HepG2 (cell line): ENCODE measurements around the gene ACSL3. TPM values are rescaled to one million over a fixed set of nuclear protein-coding genes. Genes with fewer than 3 reads are reported as not detected.

ENCODE experiments used
- ATAC-seq: fragments of 200-7000 bp; cut with Tn5 transposase; 3 replicates; pipeline ENCODE4 v1.9.1; 2020; ENCODE audit warnings: mild to moderate bottlenecking, moderate library complexity
- BruUV-seq: library from RNA; stranded (reverse); fragments of 400-500 nt; replicated peaks from 2 replicates; lab custom pipeline; 2021; lab: Mats Ljungman, UMichigan
- CTCF ChIA-PET: fragments of 300-600 bp; formaldehyde crosslinking; extraction: SDS; loops from one replicate; lab custom pipeline; 2021; ENCODE audit warnings: low total read pairs, inconsistent platforms, low intra/inter-chr PET ratio; lab: Yijun Ruan, JAX
- POLR2A ChIA-PET: fragments of 350-600 bp; sonication (Branson Sonifier 250); formaldehyde crosslinking; loops from one replicate; lab custom pipeline; 2020; ENCODE audit warnings: antibody characterized with exemption, inconsistent platforms; lab: Yijun Ruan, JAX
- DNase-seq: peaks from one replicate; pipeline ENCODE4 v3.0.0-alpha.2; 2015; ENCODE audit warnings: low spot score
- FAIRE-seq: peaks from 3 replicates; lab custom pipeline; 2011; peaks lifted over from hg19 to GRCh38; lab: Jason Lieb, UNC
- H2AFZ ChIP-seq: one replicate; pipeline ENCODE4 v1.6.1; 2011; ENCODE audit warnings: low read length, inconsistent platforms
- H3K27ac ChIP-seq: fragments of 300-600 bp; 3 replicates; pipeline ENCODE4 v1.8.0; 2011; ENCODE audit warnings: mixed run types, mild to moderate bottlenecking, mixed read lengths, low read length, inconsistent platforms; ENCODE audit not compliant: insufficient read depth; ENCODE audit errors: extremely low read length
- H3K27me3 ChIP-seq, 2 experiments: fragments of 200-600 bp in 1 of 2; 2 replicates in 1 of 2; 3 replicates in 1 of 2; pipeline versions ENCODE4 v1.6.0 to v1.8.0; 2011; ENCODE audit warnings: low read length in 2 of 2, mild to moderate bottlenecking in 2 of 2, moderate library complexity in 2 of 2, inconsistent platforms in 1 of 2; ENCODE audit not compliant: insufficient read depth in 2 of 2, control insufficient read depth in 1 of 2
- H3K36me3 ChIP-seq, 2 experiments: fragments of 200-600 bp in 1 of 2; replicated peaks in 1 of 2; 2 replicates in 1 of 2; 3 replicates in 1 of 2; pipeline versions ENCODE4 v1.5.1 to v1.8.0; 2011; ENCODE audit warnings: low read length in 2 of 2, inconsistent platforms in 1 of 2; ENCODE audit not compliant: insufficient read depth in 2 of 2, control insufficient read depth in 1 of 2
- H3K4me1 ChIP-seq: 2 replicates; pipeline ENCODE4 v1.5.1; 2012; ENCODE audit warnings: low read length, inconsistent platforms; ENCODE audit not compliant: insufficient read depth
- H3K4me2 ChIP-seq: 2 replicates; pipeline ENCODE4 v1.6.0; 2011; ENCODE audit warnings: low read depth, low read length, inconsistent platforms
- H3K4me3 ChIP-seq, 3 experiments: fragments of 200-600 bp in 1 of 3; sonication (generic), shearing (Covaris generic) in 1 of 3; replicated peaks in 1 of 3; 2 replicates each; pipeline ENCODE4 v1.5.1; 2011 to 2016; ENCODE audit warnings: low read length in 3 of 3, inconsistent platforms in 2 of 3, low read depth in 2 of 3, mild to moderate bottlenecking in 2 of 3, control low read depth in 1 of 3, mixed read lengths in 1 of 3; ENCODE audit not compliant: insufficient read depth in 1 of 3
- H3K79me2 ChIP-seq: one replicate; pipeline ENCODE4 v1.6.1; 2011; ENCODE audit warnings: low read length, inconsistent platforms; ENCODE audit not compliant: insufficient read depth
- H3K9ac ChIP-seq: 2 replicates; pipeline ENCODE4 v1.6.0; 2011; ENCODE audit warnings: mild to moderate bottlenecking, low read depth, low read length, inconsistent platforms; ENCODE audit not compliant: insufficient read depth
- H3K9me3 ChIP-seq: 2 replicates; pipeline ENCODE4 v1.5.1; 2012; ENCODE audit warnings: mild to moderate bottlenecking, low read length
- H4K20me1 ChIP-seq: 2 replicates; pipeline ENCODE4 v1.6.0; 2011; ENCODE audit warnings: inconsistent platforms, mild to moderate bottlenecking, low read length, moderate library complexity; ENCODE audit not compliant: insufficient read depth
- FOSL2 ChIP-seq: sonication (generic); formaldehyde crosslinking; IDR thresholded peaks from 2 replicates; pipeline ENCODE4 v1.4.0; 2020; ENCODE audit warnings: missing genetic modification reagents
- ZNF263 ChIP-seq: sonication (generic); formaldehyde crosslinking; IDR thresholded peaks from 2 replicates; pipeline ENCODE4 v1.4.0; 2020; ENCODE audit warnings: missing genetic modification reagents
- WGBS: methylation state at CpG from one replicate; pipeline ENCODE4 v1.1.6; 2017; ENCODE audit warnings: low lambda C conversion rate; 5-methylcytosine and 5-hydroxymethylcytosine counted together
- in situ Hi-C: cut with HindIII; loops from 2 replicates; pipeline ENCODE4 v1.10.0; 2017; ENCODE audit warnings: low pct_unique_long_range_greater_than_20kb; ENCODE audit not compliant: extremely low pct_ligation_motif_present
- intact Hi-C: fragments of 100-400 bp; cut with micrococcal nuclease; formaldehyde crosslinking; loops from one replicate; pipeline ENCODE4 v1.10.0; 2022; ENCODE audit not compliant: unreplicated experiment
- polyA plus RNA-seq, 8 experiments: library from polyadenylated mRNA; depleted of rRNA in 3 of 8; stranded (reverse) in 7 of 8; unstranded in 1 of 8; fragments of >200 nt; fragmentation: Illumina TruSeq in 4 of 8; extraction: Trizol in 4 of 8; gene quantifications; 2 replicates each; pipeline versions ENCODE4 v1.2.1 to v1.2.3, GENCODE V29; 2011 to 2016; ENCODE audit warnings: low read depth in 4 of 8, missing spikeins in 1 of 8, mixed read lengths in 1 of 8; ENCODE audit not compliant: insufficient read depth in 1 of 8
- total RNA-seq, 5 experiments: library from RNA; depleted of rRNA; stranded (reverse); fragments of >200 nt; fragmentation: Illumina TruSeq; extraction: Trizol; gene quantifications; 2 replicates each; pipeline ENCODE4 v1.2.3, GENCODE V29; 2016; ENCODE audit warnings: low read depth in 1 of 5
- TF ChIP-seq, protein P1 (sequence below): sonication (generic); formaldehyde crosslinking; IDR thresholded peaks from 2 replicates; pipeline ENCODE4 v1.5.1; 2020; ENCODE audit warnings: mild to moderate bottlenecking, missing genetic modification reagents, moderate library complexity
- TF ChIP-seq, protein P2 (sequence below): sonication (generic); formaldehyde crosslinking; IDR thresholded peaks from 2 replicates; pipeline ENCODE4 v1.5.0; 2020; ENCODE audit warnings: missing genetic modification reagents, mild to moderate bottlenecking, borderline replicate concordance

The ACSL3 gene
- total and polyA plus RNA-seq, 2 of the 13 experiments (the other 11 are each of a cell fraction or from before 2014, with no cell fraction given), result 305 to 365 TPM

DNA sequence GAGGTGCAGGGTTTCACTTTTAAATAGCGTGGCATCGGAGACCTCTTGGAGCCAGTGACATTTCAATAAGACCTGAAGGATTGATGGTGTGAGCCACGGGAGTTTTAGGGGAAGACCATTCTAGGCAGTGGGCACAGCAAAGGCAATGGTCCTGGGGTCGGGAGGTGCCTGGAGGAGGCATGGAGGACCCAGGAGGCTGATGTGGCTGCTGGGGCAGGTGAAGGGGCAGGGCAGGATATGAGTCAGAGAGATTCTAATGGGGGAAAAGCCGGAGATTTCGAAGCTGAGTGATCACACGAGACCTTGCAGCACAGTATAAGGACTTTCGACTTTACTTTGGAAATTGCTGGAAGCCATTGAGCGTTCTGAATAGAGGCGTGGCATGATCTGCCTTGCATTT lies 111.6 kb downstream of the ACSL3 start:
- FAIRE-seq (no peak), DNase-seq (no peak), ATAC-seq (peak; percentile 45)
- no peak overlapping the region; a peak in 1 of 6 replicates for H3K4me3 ChIP-seq
- no peak overlapping the region for H3K9ac ChIP-seq
- H2AFZ ChIP-seq, result no peak overlapping the region
- 18% methylated on average over 10 of the region's 10 CpGs for WGBS
- in situ Hi-C loops, result loop anchor here (5.0 to 25.0 kb wide), 2 partner anchors 130 to 815 kb away; no protein-coding TSS in a partner anchor
- no TSS peak for BruUV-seq
- POLR2A ChIA-PET, result no interaction called here
- peaks cover 1 to 34% of the 10 kb centered on the region in 2 experiments; a peak in 4 of 5 replicates for H3K27me3 ChIP-seq
- H3K79me2 ChIP-seq, result no peaks in the 10 kb centered on the region
- H3K36me3 ChIP-seq, result no peaks in the 10 kb centered on the region
- no peak overlapping the region for H3K27ac ChIP-seq
- H4K20me1 ChIP-seq, result no peaks in the 10 kb centered on the region
- intact Hi-C loops, result loop anchor here (5.0 kb wide), 1 partner anchor 415 kb away; no protein-coding TSS in a partner anchor
- TF ChIP-seq FOSL2 (CRISPR knock-in tag) (peak; percentile 34; the same call in 1 of the 2 replicates), ZNF263 (0 out of 2 replicates have a peak, but pooled peaks have one; percentile 42)
- TF ChIP-seq, protein P1, sequence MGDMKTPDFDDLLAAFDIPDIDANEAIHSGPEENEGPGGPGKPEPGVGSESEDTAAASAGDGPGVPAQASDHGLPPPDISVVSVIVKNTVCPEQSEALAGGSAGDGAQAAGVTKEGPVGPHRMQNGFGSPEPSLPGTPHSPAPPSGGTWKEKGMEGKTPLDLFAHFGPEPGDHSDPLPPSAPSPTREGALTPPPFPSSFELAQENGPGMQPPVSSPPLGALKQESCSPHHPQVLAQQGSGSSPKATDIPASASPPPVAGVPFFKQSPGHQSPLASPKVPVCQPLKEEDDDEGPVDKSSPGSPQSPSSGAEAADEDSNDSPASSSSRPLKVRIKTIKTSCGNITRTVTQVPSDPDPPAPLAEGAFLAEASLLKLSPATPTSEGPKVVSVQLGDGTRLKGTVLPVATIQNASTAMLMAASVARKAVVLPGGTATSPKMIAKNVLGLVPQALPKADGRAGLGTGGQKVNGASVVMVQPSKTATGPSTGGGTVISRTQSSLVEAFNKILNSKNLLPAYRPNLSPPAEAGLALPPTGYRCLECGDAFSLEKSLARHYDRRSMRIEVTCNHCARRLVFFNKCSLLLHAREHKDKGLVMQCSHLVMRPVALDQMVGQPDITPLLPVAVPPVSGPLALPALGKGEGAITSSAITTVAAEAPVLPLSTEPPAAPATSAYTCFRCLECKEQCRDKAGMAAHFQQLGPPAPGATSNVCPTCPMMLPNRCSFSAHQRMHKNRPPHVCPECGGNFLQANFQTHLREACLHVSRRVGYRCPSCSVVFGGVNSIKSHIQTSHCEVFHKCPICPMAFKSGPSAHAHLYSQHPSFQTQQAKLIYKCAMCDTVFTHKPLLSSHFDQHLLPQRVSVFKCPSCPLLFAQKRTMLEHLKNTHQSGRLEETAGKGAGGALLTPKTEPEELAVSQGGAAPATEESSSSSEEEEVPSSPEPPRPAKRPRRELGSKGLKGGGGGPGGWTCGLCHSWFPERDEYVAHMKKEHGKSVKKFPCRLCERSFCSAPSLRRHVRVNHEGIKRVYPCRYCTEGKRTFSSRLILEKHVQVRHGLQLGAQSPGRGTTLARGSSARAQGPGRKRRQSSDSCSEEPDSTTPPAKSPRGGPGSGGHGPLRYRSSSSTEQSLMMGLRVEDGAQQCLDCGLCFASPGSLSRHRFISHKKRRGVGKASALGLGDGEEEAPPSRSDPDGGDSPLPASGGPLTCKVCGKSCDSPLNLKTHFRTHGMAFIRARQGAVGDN (CRISPR knock-in tag), result 0 out of 2 replicates have a peak, but pooled peaks have one; percentile 23
- TF ChIP-seq, protein P2, sequence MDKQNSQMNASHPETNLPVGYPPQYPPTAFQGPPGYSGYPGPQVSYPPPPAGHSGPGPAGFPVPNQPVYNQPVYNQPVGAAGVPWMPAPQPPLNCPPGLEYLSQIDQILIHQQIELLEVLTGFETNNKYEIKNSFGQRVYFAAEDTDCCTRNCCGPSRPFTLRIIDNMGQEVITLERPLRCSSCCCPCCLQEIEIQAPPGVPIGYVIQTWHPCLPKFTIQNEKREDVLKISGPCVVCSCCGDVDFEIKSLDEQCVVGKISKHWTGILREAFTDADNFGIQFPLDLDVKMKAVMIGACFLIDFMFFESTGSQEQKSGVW (CRISPR knock-in tag), result no peak
- TF ChIP-seq, all 625 proteins: peak for 3
- no peaks in the 10 kb centered on the region for H3K9me3 ChIP-seq
- peaks cover 17% of the 10 kb centered on the region; the same call in 1 of the 2 replicates for H3K4me1 ChIP-seq
- CTCF ChIA-PET, result interaction anchor here (1.3 to 2.7 kb wide), 2 partner anchors 129 to 826 kb away, joined by 4 to 28 read pairs; no protein-coding TSS in a partner anchor
- H3K4me2 ChIP-seq, result peak overlapping the region; percentile 35
